HG03175 (cell line): ENCODE measurements around the gene HOXD3.

Source experiments
- ATAC-seq: cut with Tn5 transposase; IDR thresholded peaks from one replicate; pipeline ENCODE4 v1.9.1; 2021; ENCODE audit warnings: mild to moderate bottlenecking, moderate library complexity; ENCODE audit not compliant: unreplicated experiment

Gene HOXD3

DNA sequence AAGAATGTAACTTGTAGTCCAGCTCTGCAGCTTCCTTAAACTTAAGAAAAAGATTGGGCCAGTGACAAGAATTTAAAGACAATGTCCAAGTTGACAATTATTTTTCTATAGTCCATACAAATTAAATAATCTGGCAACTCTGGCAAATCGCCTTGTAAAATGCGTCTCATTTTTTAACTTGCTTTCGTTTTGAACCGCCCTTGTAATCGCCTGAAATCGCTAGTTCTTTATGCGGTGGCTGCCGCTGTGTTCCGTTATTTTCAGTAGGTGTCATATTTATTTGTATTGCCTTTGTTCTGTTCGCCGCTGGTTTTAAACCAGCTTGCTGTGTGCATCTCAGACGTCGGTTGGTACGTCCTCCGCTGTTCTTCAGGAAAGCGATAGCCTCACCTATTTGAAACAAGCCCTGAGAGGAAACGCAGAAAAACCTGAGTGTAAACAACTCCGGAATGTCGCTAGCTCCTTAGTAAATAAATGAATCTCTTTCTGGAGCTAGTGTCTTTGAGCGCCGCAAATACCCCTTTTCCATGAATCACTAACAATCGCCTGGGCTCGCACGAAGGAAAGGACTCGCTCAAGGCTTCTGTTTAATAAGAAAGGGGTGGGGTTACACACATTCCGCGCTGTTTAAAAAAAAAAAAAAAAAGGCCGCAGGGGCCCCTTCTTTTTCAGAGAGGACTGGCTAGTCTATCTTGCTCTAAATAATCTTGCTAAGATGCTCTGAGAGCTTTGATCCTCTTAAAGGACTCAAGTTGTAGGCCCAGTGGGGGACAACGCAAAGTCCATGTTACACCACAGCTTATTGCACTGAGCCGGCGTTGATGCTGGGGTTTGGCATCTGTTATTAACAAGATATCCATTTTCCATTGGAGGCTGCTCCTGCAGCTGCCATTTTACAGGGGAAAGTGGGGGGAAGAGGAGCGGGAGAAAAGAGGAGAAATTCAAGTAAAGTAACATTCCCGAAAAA, 24.6 kb upstream of the HOXD3 start:
- ATAC-seq: no peak

- no peak for ATAC-seq
Measured at GRCh38 chr2:176133389-176133788, 23.7 kb upstream of the HOXD3 start.

DNA sequence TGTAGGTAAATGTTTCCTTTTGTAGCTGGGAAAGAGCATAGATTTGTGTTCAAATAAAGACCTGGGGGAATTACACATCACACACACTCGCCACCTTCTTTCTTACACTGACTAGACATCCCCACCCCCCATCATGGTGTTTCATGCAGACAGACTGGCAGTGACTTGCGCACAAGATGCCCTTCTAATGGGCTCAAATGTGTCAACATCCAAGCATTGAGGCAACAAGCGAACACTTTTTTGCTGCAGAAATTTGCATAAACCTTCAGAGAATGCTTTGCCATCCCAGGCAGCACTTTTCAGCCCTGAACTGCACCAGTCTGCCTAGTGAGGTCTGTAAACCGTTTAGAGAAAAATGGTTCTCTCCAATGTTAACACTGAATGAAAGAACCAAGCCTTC, 23.1 kb upstream of the HOXD3 start:
- no peak for ATAC-seq

GRCh38 chr2:176135035-176135440, 22.1 kb upstream of the HOXD3 start:
- no peak for ATAC-seq

- ATAC-seq: no peak
Measured at GRCh38 chr2:176136374-176137251, 20.5 kb upstream of the HOXD3 start.

DNA sequence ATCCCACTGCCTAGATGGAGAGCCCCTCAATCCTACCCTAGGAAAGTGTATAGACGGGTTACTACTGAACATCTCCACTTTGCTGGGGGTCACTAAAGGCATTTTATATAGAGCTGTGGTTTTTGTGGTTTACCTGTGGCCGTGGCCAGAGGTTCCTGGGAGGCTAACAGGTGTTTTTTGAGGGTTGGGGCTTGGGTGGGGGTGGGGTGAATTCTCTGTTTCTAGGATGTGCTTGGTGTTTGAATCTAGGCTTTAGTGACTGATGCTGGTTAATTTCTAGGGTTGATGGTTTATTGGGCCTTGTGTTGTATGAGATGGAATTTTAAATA, 19.9 kb upstream of the HOXD3 start:
- ATAC-seq: no peak

DNA sequence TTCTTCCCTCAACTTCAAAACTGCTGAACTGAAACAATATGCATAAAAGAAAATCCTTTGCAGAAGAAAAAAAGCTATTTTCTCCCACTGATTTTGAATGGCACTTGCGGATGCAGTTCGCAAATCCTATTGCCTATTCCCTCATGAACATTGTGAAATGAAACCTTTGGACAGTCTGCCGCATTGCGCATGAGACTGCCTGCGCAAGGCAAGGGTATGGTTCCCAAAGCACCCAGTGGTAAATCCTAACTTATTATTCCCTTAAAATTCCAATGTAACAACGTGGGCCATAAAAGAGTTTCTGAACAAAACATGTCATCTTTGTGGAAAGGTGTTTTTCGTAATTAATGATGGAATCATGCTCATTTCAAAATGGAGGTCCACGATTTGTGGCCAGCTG, 19.2 kb upstream of the HOXD3 start:
- ATAC-seq: no peak

GRCh38 chr2:176138526-176138922, 18.6 kb upstream of the HOXD3 start:
- no peak for ATAC-seq

- ATAC-seq: no peak
Measured at GRCh38 chr2:176138923-176139660, 18.0 kb upstream of the HOXD3 start.

DNA sequence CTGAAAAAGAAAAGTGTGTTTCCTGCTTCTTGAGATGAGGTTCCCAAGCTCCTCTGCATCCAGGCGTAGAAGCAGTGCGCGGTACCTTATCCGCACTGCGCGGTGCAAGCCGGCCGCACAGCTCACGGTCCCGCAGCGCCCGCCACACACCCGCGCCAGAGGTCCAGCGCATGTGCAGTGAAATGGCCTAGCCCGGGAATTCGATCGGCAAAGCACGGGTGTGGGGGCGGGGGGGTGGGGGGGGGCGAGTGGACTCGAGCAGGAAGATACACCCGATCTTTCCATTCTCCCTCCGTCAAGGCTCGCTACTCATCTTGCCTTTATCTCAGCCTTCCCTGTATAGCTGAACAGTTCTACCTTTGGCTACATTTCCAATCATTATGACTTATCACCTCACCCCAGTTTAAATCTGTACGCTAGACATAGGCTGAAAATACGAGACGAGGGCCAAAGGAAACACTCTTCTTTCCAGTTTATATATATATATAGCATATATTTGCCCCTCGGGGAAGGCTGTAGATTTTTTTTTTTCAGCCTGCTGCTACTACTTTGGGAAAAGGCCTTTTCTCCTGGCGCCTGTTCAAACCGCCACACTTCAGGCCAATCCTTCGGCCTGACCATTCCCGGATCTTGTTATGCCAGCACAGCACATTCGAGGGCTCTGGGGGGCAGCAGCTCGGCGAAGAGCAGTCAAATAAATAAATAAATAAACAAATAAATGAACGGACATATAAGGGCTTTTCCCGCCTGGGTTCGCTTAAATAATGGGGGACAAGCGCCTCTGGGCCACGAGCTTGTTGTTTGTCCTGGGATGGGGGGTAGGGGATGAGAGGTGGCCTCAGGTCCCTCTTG, 17.2 kb upstream of the HOXD3 start:
- ATAC-seq: no peak

DNA sequence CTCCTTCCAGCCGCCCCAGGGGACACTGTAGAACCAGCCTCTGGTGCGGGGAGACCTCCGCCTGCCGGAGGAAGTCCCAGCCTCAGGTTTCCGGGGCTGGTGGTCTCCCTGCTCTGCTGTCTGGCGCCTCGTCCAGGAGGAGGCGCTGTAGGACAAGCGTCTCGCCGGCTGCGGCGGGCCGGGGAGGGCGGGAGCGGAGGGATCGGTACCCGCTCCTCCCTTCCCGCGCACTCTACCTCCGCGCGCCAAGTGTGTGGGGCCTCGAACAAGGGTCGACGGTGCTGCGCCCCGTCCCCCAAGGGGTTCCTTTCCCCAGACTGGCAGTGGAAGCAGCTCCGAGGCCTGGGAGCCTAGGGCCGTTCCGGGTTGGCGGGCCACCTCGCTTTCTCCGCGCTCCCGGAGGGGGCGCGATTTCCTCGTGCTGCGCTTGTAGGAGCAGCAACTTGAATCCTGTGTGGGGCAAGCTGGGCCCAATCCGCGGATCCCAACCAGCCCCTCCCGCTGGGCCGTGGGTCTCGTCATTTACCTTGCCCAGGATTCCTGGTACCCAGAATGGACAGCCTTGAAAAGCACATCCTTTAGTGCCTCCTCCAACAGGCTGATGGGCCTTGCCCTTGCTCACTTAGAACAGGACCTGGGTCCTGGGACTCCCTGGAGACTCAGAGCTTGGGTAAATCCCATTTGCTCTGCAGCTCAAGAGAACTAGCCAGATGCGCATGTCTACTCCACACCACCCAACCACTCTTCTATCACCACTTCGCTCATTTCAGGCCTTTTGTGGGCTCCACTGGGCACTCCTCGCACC, 16.4 kb upstream of the HOXD3 start:
- ATAC-seq: peak; percentile 89

DNA sequence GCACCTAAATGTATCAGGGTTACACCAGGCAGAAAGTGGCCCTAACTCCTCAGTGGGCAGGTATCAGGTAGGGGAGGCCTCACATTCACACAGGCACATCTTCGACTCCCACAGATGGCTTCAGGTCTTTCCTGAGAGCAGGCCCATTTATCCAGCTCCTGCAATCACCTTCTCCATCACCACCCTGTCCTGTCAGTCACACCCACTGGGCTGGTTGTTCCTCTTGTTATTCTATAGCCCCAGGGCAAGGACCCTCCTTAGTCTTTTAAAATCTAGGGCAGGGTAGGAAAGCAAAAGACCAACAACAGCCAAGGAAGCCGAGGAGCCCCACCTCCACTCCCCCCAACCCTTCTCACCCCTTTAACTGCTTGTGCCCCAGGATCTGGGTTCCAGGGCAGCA, 14.8 kb upstream of the HOXD3 start:
- ATAC-seq: no peak

DNA sequence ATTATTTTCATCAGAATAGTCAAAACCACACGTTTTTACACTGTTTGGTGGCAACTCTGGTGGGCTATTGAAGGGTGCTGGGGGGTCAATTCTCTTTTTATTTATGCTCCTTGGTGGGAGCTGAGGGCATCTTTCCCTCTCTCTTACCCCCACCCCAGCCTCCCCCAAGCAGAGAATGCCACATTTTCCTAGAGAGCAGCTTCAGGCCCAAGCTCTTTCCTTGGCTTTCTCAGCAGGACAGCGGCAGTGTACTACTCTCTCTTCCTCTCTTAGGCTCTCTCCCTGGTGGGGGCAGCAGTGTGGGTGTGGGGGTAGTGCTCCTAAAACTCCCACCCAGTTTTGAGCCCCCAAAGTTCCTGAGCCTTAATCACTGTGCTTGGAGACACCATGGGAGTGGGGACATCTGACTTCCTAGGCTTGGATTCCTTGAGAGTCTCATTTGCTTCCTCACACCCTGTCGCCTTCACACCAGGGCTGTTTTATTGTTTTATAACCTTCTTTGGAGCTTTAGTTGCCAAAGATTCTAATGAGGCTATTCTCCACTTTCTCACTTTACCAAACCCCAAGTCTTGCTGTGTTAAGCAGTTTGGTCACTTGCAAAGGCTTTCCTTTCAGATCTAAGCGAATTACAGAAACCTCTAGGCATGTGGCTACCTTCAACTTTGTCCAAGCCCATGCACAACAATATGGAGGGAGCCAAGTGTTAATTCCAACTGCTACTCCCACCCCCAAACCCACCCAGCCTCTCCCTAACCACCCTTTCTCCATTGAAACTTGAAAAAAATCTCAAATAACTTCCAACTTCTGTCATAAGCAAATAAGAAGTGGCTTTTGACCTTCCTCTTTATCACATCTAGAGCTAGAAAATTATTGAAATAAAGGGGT, 11.8 kb upstream of the HOXD3 start:
- no peak for ATAC-seq

DNA sequence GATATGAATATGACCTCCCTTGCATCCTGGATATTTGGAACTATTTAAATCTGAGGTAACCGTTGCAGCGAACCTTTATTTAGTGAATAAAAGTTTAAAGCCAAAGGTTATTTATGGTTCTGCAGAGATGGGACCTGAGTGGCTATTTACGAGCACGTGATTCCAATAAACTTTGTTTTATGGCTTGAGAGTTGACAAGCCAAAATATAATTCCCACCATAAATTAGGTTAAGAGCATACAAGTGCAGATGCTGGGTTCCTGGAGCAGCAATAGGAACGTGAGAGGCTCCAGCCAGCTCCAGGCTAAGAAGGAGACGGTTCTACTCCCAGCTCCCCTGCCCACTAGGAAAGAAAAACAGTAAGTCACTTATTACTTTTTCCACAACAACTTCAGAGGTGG, 11.0 kb upstream of the HOXD3 start:
- no peak for ATAC-seq

DNA sequence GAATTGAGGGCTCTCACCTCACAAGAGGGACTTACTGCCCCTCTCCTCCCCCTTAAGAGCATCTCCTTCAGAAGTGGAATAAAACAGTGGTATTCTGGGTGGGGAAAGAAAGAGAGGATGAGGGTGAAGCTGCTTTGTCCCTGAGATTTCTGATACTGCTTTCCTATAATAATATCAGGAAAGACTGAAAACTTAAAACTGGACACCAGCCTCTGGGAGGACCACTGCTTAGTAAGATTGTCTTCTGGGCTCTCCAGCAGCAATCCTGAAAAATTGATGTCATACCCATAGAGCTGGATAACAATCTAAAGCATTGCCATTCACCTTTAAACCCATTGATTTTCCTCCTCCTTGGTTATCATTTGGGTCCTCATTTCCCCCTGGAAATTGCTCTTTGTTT, 10.5 kb upstream of the HOXD3 start:
- ATAC-seq: no peak

DNA sequence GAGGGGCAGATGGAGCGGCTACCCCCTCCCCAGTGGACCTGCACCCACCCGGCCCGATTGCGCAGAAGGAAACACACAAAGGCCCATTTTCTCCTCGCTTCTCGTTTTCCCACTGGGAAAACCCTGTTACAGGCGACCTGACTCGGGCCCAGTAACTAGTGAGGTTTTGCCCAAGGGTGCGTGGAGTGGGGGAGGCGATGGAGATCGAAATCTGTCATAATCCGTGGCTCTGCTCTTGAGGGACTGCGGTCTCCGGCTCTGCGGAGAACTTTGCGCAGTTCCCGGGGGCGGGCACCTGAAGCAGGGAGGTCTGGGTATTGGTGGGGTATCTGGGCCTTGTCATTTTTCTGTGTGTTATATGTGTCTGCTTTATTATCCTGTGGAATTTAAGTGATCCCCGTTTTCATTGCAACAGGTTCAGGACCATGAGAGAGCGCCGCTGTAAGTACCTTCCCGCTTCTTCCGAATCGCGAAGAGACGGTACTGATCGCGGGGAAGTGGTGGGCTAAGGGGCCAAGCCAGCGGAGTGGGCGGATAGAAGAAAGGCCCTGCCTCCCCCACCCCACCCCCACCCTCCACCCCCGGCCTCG, 9.8 kb upstream of the HOXD3 start:
- ATAC-seq: no peak

DNA sequence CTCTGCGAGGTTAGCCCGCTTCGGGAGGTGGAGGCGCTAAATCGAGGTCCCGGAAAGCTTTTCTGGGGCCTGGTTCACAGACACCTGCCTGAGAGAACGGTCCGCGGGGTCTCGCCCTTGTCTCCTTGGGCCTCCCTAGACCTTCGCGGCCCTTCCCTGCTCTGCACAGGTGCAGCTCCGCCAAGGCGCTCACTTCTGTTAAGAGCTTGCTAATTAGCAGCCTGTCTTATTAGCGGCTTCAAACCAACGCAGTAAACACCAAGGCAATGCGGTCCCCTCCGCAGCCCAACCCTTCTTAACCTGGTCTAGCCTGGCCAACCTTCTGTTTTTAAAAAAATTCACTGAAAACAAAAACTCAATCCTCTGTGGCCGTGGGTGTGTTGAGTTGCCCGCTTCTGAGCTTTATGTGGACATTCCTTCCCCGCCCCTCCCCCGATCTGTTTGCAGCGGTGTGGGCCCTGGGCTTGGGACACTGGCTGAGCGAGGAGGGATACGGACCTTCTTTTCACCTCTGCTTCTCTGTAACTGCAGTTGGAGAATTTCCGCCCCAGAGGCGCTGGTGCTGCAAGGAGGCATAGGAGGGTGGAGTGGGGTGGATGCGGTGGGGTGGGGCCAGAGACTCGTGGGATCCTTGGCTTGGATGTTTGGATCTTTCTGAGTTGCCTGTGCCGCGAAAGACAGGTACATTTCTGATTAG, 9.2 kb upstream of the HOXD3 start:
- no peak for ATAC-seq
